Ureter (tissue), 1 donor: ENCODE measurements around the gene RBFOX2. TPM values are rescaled to one million over a fixed set of nuclear protein-coding genes. Genes with fewer than 3 reads are reported as not detected.
A peak's percentile ranks its signal among the peaks of the same experiment; 100 is the strongest.

Experiments
- DNase-seq: peaks from one replicate; pipeline ENCODE4 v3.0.0-alpha.2; 2020; ENCODE audit warnings: low spot score
- total RNA-seq: library from RNA; stranded (reverse); gene quantifications from one replicate; pipeline ENCODE4 v1.2.4, GENCODE V29; 2023
- donor health status: DM: yes; HTN: yes; CAD: no.

The RBFOX2 gene
- total RNA-seq, 1 donor from 2014 or later, result 115 TPM

- no peak for DNase-seq
Observed at GRCh38 chr22:35866651-35867050, 162.0 kb downstream of the RBFOX2 start.

GRCh38 chr22:35864545-35865165 lies 164.0 kb downstream of the RBFOX2 start:
- DNase-seq, result no peak

GRCh38 chr22:35863432-35863831 lies 165.2 kb downstream of the RBFOX2 start:
- no peak for DNase-seq

- no peak for DNase-seq
Observed at GRCh38 chr22:35862697-35863096, 165.9 kb downstream of the RBFOX2 start.

GRCh38 chr22:35861451-35861850 lies 167.2 kb downstream of the RBFOX2 start:
- no peak for DNase-seq

GRCh38 chr22:35860837-35861236 lies 167.8 kb downstream of the RBFOX2 start:
- DNase-seq, result no peak

- no peak for DNase-seq
Observed at GRCh38 chr22:35860087-35860733, 168.4 kb downstream of the RBFOX2 start.

GRCh38 chr22:35854334-35854733 lies 174.3 kb downstream of the RBFOX2 start:
- no peak for DNase-seq

- no peak for DNase-seq
Observed at GRCh38 chr22:35852076-35852475, 176.5 kb downstream of the RBFOX2 start.

GRCh38 chr22:35850831-35851230 lies 177.8 kb downstream of the RBFOX2 start:
- no peak for DNase-seq

- DNase-seq, result no peak
Observed at GRCh38 chr22:35846804-35847203, 181.8 kb downstream of the RBFOX2 start.

- DNase-seq, result no peak
Observed at GRCh38 chr22:35844886-35845285, 183.7 kb downstream of the RBFOX2 start.

- no peak for DNase-seq
Observed at GRCh38 chr22:35842954-35843353, 185.7 kb downstream of the RBFOX2 start.

GRCh38 chr22:35842519-35842913 lies 186.1 kb downstream of the RBFOX2 start:
- DNase-seq, result no peak

GRCh38 chr22:35841907-35842518 lies 186.6 kb downstream of the RBFOX2 start:
- DNase-seq, result no peak

- peak; percentile 87 for DNase-seq
Observed at GRCh38 chr22:35840302-35840739, 188.3 kb downstream of the RBFOX2 start.

GRCh38 chr22:35839841-35840301 lies 188.8 kb downstream of the RBFOX2 start:
- DNase-seq, result no peak

- DNase-seq, result no peak
Observed at GRCh38 chr22:35838855-35839576, 189.6 kb downstream of the RBFOX2 start.

- DNase-seq, result no peak
Observed at GRCh38 chr22:35837101-35837727, 191.4 kb downstream of the RBFOX2 start.

GRCh38 chr22:35835998-35836691 lies 192.5 kb downstream of the RBFOX2 start:
- DNase-seq, result no peak

- DNase-seq, result no peak
Observed at GRCh38 chr22:35835267-35835997, 193.2 kb downstream of the RBFOX2 start.
